ENCODE results near the gene TMEM51. TPM values are rescaled to one million over a fixed set of nuclear protein-coding genes. Genes with fewer than 3 reads are reported as not detected.

TMEM51 gene
- total RNA-seq, 1 experiment from 2014 or later = 19.9 TPM

DNA sequence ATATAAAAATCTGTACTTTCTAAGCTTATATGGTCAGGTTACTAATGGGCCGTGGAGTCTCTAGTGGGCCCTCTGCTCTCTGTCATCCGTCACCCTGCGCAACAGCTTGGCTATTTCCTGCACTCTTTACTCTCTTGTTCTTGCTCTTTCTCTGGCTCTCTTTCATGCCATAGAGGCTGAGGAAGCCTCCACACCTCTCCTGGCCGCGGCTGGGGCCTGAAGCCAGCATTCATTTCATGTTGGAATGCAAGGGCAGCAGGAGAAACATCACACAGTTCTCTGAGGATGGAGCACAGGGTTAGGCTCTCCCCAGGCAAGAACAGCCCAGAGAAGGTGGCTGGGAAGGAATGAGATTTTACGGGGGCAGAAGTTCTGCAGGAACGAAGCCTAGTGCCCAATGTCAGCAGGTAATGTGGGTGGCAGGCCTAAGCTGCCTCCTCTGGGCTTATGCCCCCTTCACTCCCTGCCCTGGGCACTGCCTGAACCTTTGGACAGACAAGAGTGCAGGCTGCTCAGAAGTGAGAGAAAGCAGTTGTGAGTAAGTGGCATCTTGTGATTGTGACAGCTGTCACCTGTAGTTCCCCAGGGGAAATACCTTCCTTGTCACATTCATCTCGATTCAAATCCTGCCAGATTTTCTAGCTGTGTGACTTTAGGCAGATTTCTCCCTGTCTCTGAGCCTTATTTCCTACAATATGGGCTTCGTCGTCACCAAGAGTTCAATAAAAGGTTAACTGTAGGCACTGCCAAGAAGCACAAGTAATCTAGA lies 89.9 kb downstream of the TMEM51 start:
- DNase-seq (ENCODE audit: low read depth) = no peak

DNA sequence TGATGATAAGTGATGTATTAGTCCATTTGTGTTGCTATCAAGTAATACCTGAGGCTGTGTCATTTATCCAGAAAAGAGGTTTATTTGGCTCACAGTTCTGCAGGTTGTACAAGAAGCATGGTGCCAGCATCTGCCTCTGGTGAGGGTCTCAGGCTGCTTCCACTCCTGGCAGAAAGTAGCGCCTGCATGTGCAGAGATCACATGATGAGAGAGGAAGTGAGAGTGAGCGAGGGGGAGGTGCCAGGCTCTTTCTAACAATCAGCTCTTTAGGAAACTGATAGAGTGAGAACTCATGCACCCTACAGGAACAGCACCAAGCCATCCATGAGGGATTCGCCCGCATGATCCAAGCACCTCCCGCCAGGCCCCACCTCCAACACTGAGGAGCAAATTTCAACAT lies 91.3 kb downstream of the TMEM51 start:
- DNase-seq (ENCODE audit: low read depth) = no peak

DNA sequence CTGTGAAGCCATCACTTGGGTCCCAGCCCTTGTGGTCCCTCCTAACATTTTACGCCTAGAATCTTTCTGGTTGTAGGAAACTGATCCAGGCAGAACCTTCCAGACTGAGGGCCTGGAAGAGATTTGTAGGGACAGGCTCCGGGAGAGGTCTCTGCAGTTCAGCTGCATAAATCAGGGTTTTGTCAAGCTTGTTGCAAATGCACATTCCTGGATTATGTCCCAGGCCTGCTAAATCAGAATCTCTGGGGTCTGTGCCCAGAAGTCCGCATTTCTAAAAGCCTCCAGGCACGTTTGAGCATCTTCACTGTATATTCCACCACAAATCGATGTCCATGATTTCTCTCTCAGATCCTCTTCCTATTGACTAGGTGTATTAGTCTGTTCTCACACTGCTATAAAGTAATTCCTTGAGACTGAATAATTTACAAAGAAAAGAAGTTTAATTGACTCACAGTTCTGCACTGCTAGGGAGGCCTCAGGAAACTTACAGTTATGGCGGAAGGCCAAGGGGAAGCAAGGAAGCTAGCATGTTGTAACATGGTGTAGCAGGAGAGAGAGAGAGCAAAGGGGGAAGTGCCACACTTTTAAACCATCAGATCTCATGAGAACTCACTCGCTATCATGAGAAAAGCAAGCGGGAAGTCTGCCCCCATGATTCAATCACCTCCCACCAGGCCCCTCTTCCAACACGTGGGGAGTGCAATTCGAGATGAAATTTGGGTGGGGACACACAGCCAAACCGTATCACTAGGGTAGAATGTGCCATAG lies 92.2 kb downstream of the TMEM51 start:
- no peak for DNase-seq (ENCODE audit: low read depth)

DNA sequence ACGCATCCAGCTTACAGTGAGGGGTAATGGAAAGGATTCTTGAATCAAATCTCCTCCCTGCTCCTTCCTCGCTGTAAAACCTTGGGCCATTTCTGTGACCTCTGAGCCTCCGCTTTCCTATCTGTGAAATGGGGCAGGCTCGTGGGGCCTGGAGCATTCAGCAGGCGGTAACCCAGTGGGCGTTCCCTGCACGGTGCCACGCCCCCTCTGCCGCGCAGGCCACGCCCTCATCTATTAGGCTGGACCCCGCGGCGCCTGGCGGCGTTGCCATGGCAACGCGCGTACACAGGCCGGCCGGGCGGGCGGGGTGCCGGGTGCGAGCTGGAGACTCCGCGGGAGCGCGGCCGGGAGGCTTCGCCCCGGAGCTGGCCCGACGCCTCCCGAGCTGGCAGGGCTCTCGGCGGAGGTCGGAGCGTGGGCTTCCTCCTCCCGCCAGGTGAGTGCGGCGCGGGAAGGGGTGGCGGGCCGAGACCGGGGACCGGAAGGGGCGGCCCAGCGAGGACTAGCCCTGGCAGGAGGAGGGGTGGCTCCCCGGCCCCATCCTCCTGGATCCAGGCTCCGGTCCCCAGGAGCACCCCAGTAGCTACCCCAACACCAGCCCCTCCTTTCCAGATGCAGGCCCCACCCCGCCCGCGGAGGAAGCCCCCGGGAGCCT lies 93.5 kb downstream of the TMEM51 start, which contains the start of gene FHAD1:
TSS of gene FHAD1 (plus strand) at position 264 of the 655 bp plus-strand sequence. CDS start 4,562 bp downstream, outside the sequence.
- DNase-seq (ENCODE audit: low read depth) = peak; percentile 28

DNA sequence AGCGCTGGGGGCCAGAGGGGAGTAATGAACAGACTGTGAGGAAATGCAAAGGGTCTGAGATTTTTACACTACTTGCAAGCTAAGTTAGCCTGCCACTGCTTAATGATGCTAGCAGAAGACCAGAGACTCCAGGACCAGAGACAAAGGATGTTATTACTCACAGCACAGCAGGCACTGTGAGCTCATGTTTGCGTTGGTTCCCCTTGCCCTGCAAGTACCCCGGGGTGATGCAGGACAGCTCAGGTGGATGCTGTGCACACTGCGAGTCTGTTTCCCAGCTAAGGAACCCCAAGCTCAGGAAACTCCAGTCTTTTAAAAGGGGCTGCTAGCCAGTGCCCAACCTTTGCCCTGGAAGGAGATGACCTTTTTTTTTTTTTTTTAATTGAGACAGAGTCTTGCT lies 94.7 kb downstream of the TMEM51 start:
- no peak for DNase-seq (ENCODE audit: low read depth)

DNA sequence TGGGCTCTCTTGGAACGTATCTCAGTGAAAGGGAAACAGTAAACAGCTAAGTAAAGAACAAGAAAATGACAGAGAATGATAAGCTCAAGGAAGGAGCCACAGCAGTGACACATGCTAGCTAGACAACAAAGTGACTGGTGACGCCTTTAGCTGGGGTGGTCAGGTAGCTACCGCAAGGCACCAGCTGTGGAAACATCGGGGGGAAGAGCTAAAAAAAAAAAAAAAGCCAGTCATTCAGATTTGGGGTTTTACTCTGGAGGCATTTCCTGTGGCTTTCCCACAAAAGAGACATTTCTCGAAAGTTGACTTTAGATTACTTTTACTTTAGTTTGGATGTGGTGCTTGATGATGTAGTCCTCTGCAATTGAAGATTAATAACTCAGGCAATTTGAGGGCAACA lies 95.5 kb downstream of the TMEM51 start:
- DNase-seq (ENCODE audit: low read depth) = peak; percentile 53

DNA sequence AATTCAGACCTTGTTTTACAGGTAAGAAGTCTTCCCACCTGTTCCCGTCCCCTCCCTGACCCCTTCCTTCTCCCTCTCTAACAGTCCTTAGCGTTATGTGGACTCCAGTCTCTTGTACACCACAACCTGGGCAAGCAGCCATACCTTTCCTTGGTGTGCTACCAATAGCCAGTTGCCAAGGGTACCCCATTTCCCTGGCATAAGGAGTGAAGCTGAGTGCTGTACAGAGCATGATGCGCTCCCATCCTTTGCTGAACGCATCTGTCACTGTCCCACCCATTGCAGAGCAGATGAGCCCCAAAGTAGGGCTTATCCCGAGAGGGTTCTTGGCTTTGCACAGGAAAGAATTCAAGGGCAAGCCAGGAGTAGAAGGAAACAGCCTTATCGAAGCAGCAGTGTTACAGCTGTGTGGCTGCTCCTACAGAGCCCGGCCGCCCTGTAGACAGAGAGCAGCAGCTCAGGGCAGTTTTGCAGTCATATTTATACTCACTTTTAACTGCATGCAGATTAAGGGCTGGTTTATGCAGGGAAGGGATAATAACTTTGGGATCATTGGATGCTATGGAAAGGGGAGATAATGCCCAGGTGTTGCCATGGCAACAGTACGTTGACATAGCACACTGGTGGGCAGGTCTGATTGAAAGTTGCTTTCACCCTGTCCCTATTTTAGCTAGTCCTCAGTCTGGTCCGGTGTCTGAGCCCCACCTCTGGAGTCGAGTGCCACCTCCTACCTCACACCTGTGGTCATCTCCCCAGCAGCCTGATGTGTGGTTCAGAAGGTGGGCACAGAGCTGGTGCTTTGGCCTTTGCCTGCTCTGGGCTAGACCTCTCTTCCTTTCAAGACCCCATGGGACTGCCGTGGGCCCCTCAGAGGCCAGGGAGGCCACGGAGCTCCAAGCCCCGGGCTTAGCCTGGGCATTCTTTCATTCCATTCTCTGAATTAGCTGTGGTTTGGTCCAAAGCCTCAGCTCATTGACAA lies 98.6 kb downstream of the TMEM51 start:
- DNase-seq (ENCODE audit: low read depth) = no peak

DNA sequence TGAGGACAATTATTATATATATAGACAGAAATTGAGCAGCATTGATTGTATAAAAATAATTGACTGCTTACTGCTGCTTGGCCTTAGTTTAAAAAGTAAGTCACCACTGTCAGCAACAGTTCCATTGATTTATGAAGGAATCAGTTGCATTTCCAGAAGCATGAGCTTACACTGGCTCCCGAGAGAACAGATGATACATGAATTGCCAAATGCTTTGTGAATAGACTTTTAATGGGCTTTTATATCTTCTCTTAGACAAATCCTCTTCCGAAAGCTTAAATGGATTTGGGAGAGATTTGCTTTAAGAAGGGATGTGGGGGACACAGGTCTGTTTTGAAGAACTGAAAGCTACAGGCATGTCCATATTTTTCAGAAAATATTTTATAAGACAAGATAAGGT lies 101.0 kb downstream of the TMEM51 start:
- no peak for DNase-seq (ENCODE audit: low read depth)

DNA sequence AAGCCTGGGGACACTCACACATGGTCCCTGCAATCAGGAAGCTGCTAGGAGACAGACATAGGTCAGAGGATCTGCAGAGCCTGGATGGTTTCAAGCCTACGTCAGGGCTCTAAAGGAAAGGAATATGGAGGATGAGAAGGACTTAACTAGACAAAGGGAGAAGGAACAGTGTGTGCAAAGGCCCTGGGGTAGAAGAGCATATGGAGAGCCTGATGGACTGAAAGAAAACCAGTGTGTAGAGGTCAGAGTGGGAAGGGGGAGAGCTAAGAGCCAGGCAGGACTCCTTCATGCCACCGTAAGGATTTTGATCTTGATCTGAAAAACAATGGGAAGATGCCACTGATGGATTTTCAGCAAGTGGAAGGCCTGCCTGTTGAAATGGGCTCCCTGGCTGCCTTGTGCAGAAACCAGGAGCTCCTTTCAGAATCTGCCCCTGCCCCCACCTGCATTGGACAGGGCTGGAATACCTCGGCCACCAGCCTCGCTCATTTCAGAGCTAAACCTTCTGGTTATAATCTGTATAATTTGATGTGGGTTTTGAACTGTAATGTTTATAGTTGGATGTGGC lies 102.1 kb downstream of the TMEM51 start:
- no peak for DNase-seq (ENCODE audit: low read depth)

DNA sequence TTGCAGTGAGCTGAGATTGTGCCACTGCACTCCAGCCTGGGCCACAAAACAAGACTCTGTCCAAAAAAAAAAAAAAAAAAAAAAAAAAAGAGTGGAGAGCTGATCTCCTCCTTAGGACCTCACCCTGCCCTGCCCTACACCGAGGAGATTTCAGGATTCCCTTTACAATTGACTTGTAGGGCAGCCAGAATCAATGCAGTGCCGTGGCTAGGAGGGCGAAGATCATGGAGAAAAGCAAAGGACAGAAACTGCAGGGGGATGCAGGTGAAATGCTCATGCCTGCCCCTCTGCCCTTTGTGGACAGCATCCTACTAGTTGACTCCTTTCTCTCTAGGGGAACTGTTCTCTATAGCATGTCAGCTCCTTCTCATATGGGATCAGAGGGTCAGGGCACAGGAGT lies 103.0 kb downstream of the TMEM51 start:
- DNase-seq (ENCODE audit: low read depth) = no peak

DNA sequence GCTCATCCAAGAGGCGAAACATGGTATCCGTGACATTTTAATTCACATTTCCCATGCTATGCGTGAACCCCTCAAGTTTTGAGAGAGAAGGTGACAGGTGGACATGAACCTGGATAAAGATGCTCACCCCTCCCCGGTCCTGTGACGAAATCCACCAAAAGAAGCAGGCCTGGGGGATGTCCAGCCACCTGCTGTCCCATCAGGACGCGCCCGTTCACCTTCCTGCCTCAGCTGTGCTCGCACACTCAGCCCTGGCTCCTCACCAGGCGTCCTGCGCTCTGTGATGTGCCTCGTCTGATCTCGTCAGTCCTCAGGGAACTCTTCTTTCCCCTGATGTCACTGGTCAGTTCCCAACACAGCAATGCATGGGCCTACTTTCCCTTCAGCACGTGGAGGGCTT lies 103.8 kb downstream of the TMEM51 start:
- no peak for DNase-seq (ENCODE audit: low read depth)

DNA sequence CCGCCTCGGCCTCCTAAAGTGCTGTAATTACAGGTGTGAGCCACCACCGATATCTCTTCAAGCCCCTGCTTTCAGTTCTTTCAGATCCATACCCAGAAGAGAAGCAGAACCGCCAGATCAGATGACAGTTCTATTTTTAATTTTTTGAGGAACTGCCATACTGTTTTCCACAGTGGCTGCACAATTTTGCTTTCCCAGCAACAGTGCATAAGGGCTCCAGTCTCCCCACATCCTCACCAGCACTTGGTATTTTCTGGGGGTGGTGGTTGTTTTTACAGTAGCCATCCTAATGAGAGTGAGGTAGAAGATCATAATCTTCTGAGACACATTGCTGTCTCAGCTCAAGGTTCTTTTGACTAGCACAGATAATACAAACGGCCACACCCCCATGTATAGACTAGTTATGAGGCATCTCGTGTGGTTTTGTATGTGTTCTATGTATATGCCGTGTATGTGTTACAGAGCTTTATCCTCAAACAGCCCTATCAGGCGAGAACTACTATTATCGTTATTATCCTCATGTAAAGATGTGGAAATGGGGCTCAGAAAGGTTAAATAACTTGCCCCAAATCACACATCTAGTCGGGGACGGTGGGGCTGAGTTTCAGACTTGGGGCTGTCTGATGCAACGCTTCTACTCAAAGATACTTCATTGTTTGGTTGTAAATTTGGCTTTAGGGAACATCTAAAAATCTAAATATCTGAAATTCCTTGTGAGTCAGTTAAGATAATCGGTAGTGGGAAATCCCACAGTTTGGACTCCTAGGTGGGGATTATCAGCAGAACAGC lies 105.5 kb downstream of the TMEM51 start:
- DNase-seq (ENCODE audit: low read depth) = no peak

DNA sequence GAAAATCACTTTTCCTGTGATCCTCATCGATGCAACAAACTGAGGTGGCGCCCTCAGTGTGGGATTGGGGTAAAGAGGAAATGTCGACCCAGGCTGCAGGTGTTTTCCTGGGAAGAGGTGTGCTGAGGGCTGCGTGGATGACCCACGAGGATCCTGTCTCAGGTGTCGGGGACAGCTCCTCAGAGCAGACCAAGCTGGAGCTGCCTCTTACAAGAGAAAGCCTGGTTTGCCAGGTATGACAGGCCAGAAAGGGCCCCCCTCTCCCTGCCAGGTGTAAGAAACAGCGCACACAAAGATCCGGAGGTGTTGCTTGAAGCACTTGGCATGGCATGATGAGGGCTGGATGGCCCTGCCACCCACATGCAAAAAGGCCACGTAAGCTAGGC lies 106.1 kb downstream of the TMEM51 start:
- DNase-seq (ENCODE audit: low read depth) = no peak

DNA sequence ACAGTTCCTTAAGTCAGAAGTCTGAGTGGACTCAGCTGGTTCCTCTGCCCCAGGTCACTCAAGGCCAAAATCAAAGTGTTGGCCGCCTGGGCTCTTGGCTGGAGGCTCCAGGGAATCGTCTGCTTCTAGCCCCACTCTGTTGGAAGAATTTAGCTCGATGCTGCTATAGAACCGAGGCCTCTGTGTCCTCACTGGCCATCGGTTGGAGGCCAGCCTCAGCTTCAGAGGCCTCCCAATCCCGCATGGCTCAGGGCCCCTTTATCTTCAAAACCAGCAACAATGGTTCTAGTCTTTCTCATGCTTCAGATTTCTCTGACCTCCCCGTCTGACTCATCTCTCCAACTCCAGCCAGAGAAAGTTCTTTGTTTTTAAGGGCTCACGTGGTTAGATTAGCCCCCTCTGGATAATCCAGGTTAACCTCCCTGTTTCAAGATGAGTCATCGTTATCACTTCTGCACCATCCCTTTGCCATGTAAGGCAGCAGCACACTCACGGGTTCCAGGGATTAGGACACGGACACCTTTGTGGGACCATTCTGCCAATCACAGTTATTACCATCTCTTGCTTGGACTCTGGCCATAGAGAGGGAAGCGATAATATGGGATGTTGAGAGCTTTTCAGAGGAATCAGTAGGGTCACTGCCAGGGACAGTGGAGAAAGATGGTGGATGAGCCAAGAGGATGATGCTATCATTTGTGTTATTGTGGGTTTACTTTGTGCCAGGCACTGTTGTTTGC lies 107.0 kb downstream of the TMEM51 start:
- DNase-seq (ENCODE audit: low read depth) = peak; percentile 93

DNA sequence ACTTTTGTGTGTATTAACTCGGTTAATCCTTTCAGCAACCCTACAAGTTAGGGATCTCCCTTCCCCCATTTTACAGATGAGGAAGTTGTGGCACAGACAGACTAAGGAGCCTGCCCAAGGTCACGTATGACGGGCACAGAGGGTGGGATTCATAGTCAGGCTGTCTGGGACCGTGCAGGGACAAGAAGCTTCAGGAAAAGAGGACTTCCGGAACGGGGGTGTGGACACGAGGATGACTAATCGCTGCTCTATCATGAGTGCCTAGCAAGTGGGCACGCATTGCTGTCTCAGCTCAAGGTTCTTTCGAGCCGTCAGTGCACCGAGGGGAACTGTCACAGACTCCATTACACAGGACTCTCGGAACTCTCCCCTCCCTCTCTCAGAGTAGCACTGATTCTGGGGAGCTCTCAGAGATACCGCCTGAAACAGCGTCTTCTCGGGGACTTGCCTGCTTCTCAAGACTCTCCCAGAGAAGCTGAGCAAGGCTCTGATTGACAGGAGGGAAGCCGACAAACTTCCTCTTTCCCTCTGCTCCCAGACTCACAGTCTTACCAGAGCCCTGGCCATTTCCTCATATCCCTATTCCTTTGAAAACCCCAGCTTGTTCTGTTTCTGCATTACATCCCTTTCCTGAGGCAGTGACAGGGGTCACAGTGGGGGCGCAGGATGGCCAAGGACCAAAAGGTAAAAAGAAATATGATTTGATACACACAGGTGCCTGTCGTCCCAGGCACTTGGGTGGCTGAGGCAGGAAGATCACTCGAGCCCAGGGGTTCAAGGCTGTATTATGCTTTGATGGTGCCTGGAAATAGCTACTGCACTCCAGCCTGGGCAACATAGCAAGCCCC lies 107.8 kb downstream of the TMEM51 start:
- DNase-seq (ENCODE audit: low read depth) = peak; percentile 74

DNA sequence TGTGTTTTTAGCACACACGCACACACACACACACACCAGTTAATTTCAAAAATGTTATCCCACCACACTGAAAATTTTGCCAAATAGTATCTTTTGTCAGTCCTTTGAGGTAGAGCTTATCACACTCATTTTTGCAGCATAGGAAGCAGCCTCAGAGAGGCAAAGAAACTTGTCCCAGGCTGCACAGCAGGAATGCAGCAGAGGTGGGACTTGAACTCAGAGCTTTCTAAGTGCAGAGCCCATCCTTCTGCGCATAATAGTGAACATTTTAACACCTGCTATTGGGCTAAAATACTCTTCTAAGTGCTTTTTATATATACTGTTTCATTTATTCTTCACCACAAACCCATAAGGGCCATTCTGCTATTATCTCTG lies 108.4 kb downstream of the TMEM51 start:
- no peak for DNase-seq (ENCODE audit: low read depth)

DNA sequence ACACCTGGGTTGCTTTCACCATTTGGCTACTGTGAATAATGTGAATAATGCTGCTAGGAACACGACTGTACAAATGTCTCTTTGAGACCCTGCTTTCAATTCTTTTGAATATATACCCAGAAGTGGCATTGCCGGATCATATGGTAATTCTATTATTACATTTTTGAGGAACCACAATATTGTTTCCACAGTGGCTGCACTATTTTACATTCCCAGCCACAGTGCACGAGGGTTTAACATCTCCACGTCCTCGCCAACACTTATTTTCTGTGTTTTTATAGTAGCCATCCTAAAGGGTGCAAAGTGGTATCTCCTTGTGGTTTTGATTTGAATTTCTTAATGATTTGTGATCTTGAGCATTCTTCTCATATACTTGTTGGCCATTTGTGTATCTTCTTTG lies 109.2 kb downstream of the TMEM51 start:
- DNase-seq (ENCODE audit: low read depth) = no peak

DNA sequence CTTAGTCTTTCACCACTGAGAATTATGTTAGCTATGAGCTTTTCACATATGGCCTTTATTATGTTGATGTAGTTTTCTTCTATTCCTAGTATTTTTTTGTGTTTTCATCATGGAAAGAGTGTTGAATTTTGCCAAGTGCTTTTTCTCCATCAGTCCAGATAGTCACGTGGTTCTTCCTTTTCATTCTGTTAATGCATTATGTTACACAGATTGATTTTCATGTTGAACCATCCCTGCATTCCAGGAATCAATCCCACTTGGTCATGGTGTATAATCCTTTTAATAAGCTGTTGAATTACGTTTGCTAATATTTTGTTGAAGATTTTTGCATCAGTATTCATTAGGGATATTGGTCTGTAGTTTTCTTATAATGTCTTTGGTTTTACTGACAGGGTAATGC lies 111.2 kb downstream of the TMEM51 start:
- no peak for DNase-seq (ENCODE audit: low read depth)

Data from HT1080 (cell line).